ENCODE data around the gene IRAK4.

IRAK4 gene

GRCh38 chr12:43805149-43805859 lies 46.6 kb downstream of the IRAK4 start:
- Histone ChIP-seq H3K9me3 (ENCODE audit: insufficient read depth, low read depth, low read length) (no peaks in the 10 kb centered on the region), H4K91ac (ENCODE audit: low read depth, low read length) (no peak overlapping the region), H3K79me2 (ENCODE audit: control insufficient read depth, insufficient read depth, low read length, poor library complexity) (peaks cover 6% of the 10 kb centered on the region), H2BK5ac (ENCODE audit: low read depth, low read length, poor library complexity) (no peak overlapping the region), H2BK12ac (ENCODE audit: low read length) (no peak overlapping the region), H3K14ac (ENCODE audit: low read length) (no peak overlapping the region), H2AFZ (ENCODE audit: insufficient read depth, low read length, poor library complexity) (no peak overlapping the region), H3K23ac (ENCODE audit: low read length) (no peak overlapping the region), H4K12ac (ENCODE audit: low read depth, low read length) (no peak overlapping the region), H3K4ac (ENCODE audit: low read depth, low read length) (peak overlapping the region; percentile 61), H3K27ac (ENCODE audit: low read depth, low read length) (peak overlapping the region; percentile 94), H3K9ac (ENCODE audit: low read length) (peak overlapping the region; percentile 76), H3K4me1 (ENCODE audit: control insufficient read depth in 1 of 2, insufficient read depth in 2 of 2, low read length in 2 of 2) (no peaks in the 10 kb centered on the region), H4K8ac (ENCODE audit: low read depth, low read length) (peak overlapping the region; percentile 94), H3K79me1 (ENCODE audit: low read length) (peaks cover 8% of the 10 kb centered on the region), H3K27me3 (ENCODE audit: insufficient read depth, low read length) (peaks cover under 1% of the 10 kb centered on the region), H2BK120ac (ENCODE audit: insufficient read depth, low read length, poor library complexity) (no peak overlapping the region), H3K4me2 (ENCODE audit: low read length) (peak overlapping the region; percentile 60), H3K36me3 (ENCODE audit: control insufficient read depth in 1 of 2, insufficient read depth in 2 of 2, low read length in 2 of 2) (peaks cover 5 to 8% of the 10 kb centered on the region in 2 experiments), H2AK5ac (ENCODE audit: low read length) (no peak overlapping the region), H3K18ac (ENCODE audit: low read length) (peak overlapping the region; percentile 87), H3K4me3 (ENCODE audit: low read depth, low read length) (peak overlapping the region; percentile 85)
- no CpG with 5 or more reads among the region's 20 CpGs for WGBS (ENCODE audit: extremely low coverage, insufficient coverage, insufficient read length)
- no peak for DNase-seq

- H3K27ac ChIP-seq (ENCODE audit: low read depth, low read length): peak within 1 kb of the TSS; percentile 94
- peak within 1 kb of the TSS; percentile 94 for H3K14ac ChIP-seq (ENCODE audit: low read length)
- no peaks in the 10 kb centered on the region for H3K4me1 ChIP-seq (ENCODE audit: control insufficient read depth in 1 of 2, insufficient read depth in 2 of 2, low read length in 2 of 2)
- H3K9me3 ChIP-seq (ENCODE audit: insufficient read depth, low read depth, low read length): no peaks in the 10 kb centered on the region
- H2AFZ ChIP-seq (ENCODE audit: insufficient read depth, low read length, poor library complexity): peak within 1 kb of the TSS; percentile 97
- H4K12ac ChIP-seq (ENCODE audit: low read depth, low read length): peak within 1 kb of the TSS; percentile 93
- peaks cover 2% of the 10 kb centered on the region for H3K27me3 ChIP-seq (ENCODE audit: insufficient read depth, low read length)
- peak within 1 kb of the TSS; percentile 70 for H2BK12ac ChIP-seq (ENCODE audit: low read length)
- peak within 1 kb of the TSS; percentile 87 for H3K18ac ChIP-seq (ENCODE audit: low read length)
- H3K23ac ChIP-seq (ENCODE audit: low read length): no peak within 1 kb of the TSS
- peaks cover 2 to 4% of the 10 kb centered on the region in 2 experiments for H3K36me3 ChIP-seq (ENCODE audit: control insufficient read depth in 1 of 2, insufficient read depth in 2 of 2, low read length in 2 of 2)
- peak; percentile 79 to 88 for DNase-seq
- H2BK120ac ChIP-seq (ENCODE audit: insufficient read depth, low read length, poor library complexity): peak within 1 kb of the TSS; percentile 86
- peaks cover 6% of the 10 kb centered on the region for H3K79me2 ChIP-seq (ENCODE audit: control insufficient read depth, insufficient read depth, low read length, poor library complexity)
- peak within 1 kb of the TSS; percentile 60 for H3K4me2 ChIP-seq (ENCODE audit: low read length)
- peak within 1 kb of the TSS; percentile 49 for H2AK5ac ChIP-seq (ENCODE audit: low read length)
- H3K4me3 ChIP-seq (ENCODE audit: low read depth, low read length): peak within 1 kb of the TSS; percentile 85
- H3K79me1 ChIP-seq (ENCODE audit: low read length): peaks cover 8% of the 10 kb centered on the region
- peak within 1 kb of the TSS; percentile 98 for H4K8ac ChIP-seq (ENCODE audit: low read depth, low read length)
- H2BK5ac ChIP-seq (ENCODE audit: low read depth, low read length, poor library complexity): peak within 1 kb of the TSS; percentile 83
- peak within 1 kb of the TSS; percentile 61 for H3K4ac ChIP-seq (ENCODE audit: low read depth, low read length)
- peak within 1 kb of the TSS; percentile 76 for H3K9ac ChIP-seq (ENCODE audit: low read length)
- WGBS (ENCODE audit: extremely low coverage, insufficient coverage, insufficient read length): no CpG with 5 or more reads among the region's 89 CpGs
- H4K91ac ChIP-seq (ENCODE audit: low read depth, low read length): peak within 1 kb of the TSS; percentile 71
These were observed 47.3 kb downstream of the IRAK4 start, which contains the start of gene TWF1 for GRCh38 chr12:43805860-43806736. Gene TWF1 (minus strand): TSS chr12:43806317. CDS start chr12:43806245, 72 bp downstream.

DNA sequence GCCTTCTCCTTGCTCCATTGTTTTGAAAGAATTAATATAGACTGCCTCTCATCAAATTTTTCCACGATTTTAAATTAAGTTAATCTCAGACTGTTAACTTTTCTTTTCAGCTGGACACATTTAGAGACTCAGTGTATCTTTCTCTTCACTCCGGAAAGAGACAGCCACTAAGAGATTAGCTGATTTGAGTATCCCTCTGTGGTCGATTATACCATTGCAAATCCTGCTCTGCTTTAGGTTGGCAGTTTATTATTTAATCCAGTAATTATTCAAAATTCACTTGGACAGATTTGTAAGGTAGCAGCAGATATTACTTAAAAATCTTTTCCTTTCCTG lies 48.0 kb downstream of the IRAK4 start:
- H4K12ac ChIP-seq (ENCODE audit: low read depth, low read length): no peak overlapping the region
- no peak overlapping the region for H3K27ac ChIP-seq (ENCODE audit: low read depth, low read length)
- H2BK5ac ChIP-seq (ENCODE audit: low read depth, low read length, poor library complexity): no peak overlapping the region
- H3K27me3 ChIP-seq (ENCODE audit: insufficient read depth, low read length): peaks cover 2% of the 10 kb centered on the region
- H3K18ac ChIP-seq (ENCODE audit: low read length): no peak overlapping the region
- H3K9me3 ChIP-seq (ENCODE audit: insufficient read depth, low read depth, low read length): no peaks in the 10 kb centered on the region
- no peak overlapping the region for H3K4ac ChIP-seq (ENCODE audit: low read depth, low read length)
- peaks cover 8% of the 10 kb centered on the region for H3K79me1 ChIP-seq (ENCODE audit: low read length)
- no peak overlapping the region for H4K91ac ChIP-seq (ENCODE audit: low read depth, low read length)
- no peak overlapping the region for H3K9ac ChIP-seq (ENCODE audit: low read length)
- no peak overlapping the region for H3K23ac ChIP-seq (ENCODE audit: low read length)
- no peak overlapping the region for H2BK12ac ChIP-seq (ENCODE audit: low read length)
- no peaks in the 10 kb centered on the region for H3K4me1 ChIP-seq (ENCODE audit: control insufficient read depth in 1 of 2, insufficient read depth in 2 of 2, low read length in 2 of 2)
- no CpG with 5 or more reads among the region's 3 CpGs for WGBS (ENCODE audit: extremely low coverage, insufficient coverage, insufficient read length)
- H2AK5ac ChIP-seq (ENCODE audit: low read length): no peak overlapping the region
- peaks cover 6% of the 10 kb centered on the region for H3K79me2 ChIP-seq (ENCODE audit: control insufficient read depth, insufficient read depth, low read length, poor library complexity)
- H2AFZ ChIP-seq (ENCODE audit: insufficient read depth, low read length, poor library complexity): no peak overlapping the region
- no peak for DNase-seq
- H3K4me2 ChIP-seq (ENCODE audit: low read length): peak overlapping the region; percentile 37
- no peak overlapping the region for H3K14ac ChIP-seq (ENCODE audit: low read length)
- peaks cover 0 to 2% of the 10 kb centered on the region in 2 experiments for H3K36me3 ChIP-seq (ENCODE audit: control insufficient read depth in 1 of 2, insufficient read depth in 2 of 2, low read length in 2 of 2)
- H3K4me3 ChIP-seq (ENCODE audit: low read depth, low read length): peak overlapping the region; percentile 75
- H2BK120ac ChIP-seq (ENCODE audit: insufficient read depth, low read length, poor library complexity): no peak overlapping the region
- H4K8ac ChIP-seq (ENCODE audit: low read depth, low read length): no peak overlapping the region

DNA sequence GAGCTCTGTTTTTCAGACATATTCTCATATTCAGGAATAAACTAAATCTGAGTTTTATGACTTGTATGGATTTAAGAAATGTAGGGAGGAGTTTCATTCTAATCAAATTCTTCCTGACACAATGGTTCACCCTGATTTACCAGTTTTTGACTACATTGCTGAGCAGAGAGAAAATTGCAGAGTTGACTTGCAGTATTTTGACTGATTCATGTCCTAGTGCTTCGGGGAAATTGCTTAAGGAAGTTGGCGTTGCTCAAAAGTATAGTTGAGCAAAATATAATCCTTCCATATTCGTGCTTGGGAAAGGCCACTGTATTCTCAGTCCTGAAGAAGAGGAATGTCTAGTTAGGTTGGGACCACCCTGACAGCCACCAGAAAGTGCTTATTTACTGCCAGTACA lies 48.6 kb downstream of the IRAK4 start:
- no CpG with 5 or more reads among the region's 3 CpGs for WGBS (ENCODE audit: extremely low coverage, insufficient coverage, insufficient read length)
- peak in 1 of 2 donors; percentile 32 for DNase-seq

More for the DNA sequence above, 48.6 kb downstream of the IRAK4 start:
- Histone ChIP-seq H2BK12ac (ENCODE audit: low read length) (no peak overlapping the region), H3K18ac (ENCODE audit: low read length) (no peak overlapping the region), H3K9ac (ENCODE audit: low read length) (no peak overlapping the region), H3K4me3 (ENCODE audit: low read depth, low read length) (no peak overlapping the region), H3K36me3 (ENCODE audit: control insufficient read depth in 1 of 2, insufficient read depth in 2 of 2, low read length in 2 of 2) (no peaks in the 10 kb centered on the region), H3K27me3 (ENCODE audit: insufficient read depth, low read length) (peaks cover 2% of the 10 kb centered on the region), H3K79me2 (ENCODE audit: control insufficient read depth, insufficient read depth, low read length, poor library complexity) (peaks cover 6% of the 10 kb centered on the region), H4K12ac (ENCODE audit: low read depth, low read length) (no peak overlapping the region), H2AK5ac (ENCODE audit: low read length) (no peak overlapping the region), H2BK5ac (ENCODE audit: low read depth, low read length, poor library complexity) (no peak overlapping the region), H2BK120ac (ENCODE audit: insufficient read depth, low read length, poor library complexity) (no peak overlapping the region), H2AFZ (ENCODE audit: insufficient read depth, low read length, poor library complexity) (no peak overlapping the region), H3K4ac (ENCODE audit: low read depth, low read length) (no peak overlapping the region), H3K79me1 (ENCODE audit: low read length) (peaks cover 8% of the 10 kb centered on the region), H4K91ac (ENCODE audit: low read depth, low read length) (no peak overlapping the region), H3K9me3 (ENCODE audit: insufficient read depth, low read depth, low read length) (no peaks in the 10 kb centered on the region), H4K8ac (ENCODE audit: low read depth, low read length) (no peak overlapping the region), H3K14ac (ENCODE audit: low read length) (no peak overlapping the region), H3K4me1 (ENCODE audit: control insufficient read depth in 1 of 2, insufficient read depth in 2 of 2, low read length in 2 of 2) (no peaks in the 10 kb centered on the region), H3K23ac (ENCODE audit: low read length) (no peak overlapping the region), H3K27ac (ENCODE audit: low read depth, low read length) (no peak overlapping the region), H3K4me2 (ENCODE audit: low read length) (no peak overlapping the region)
